ENCODE data around the gene AMZ1. TPM values are rescaled to one million over a fixed set of nuclear protein-coding genes. Genes with fewer than 3 reads are reported as not detected.

AMZ1 gene
- total RNA-seq, 1 donor from 2014 or later: 9.1 TPM

- Mint-ChIP-seq H3K9me3 (ENCODE audit: low read depth) (peaks cover 6% of the 10 kb centered on the region), H3K4me1 (ENCODE audit: low read depth) (peaks cover 91% of the 10 kb centered on the region), H3K27me3 (ENCODE audit: low read depth) (no peaks in the 10 kb centered on the region), H3K36me3 (ENCODE audit: low read depth) (peaks cover 12% of the 10 kb centered on the region), H3K27ac (ENCODE audit: unreplicated experiment) (peak overlapping the region; percentile 97), H3K4me3 (ENCODE audit: unreplicated experiment) (peak overlapping the region; percentile 33)
- TF ChIP-seq CTCF (IDR thresholded peaks at IDR 0.05): no peak
- no peak for DNase-seq (ENCODE audit: low spot score)
Observed at GRCh38 chr7:2758673-2759616, 70.9 kb downstream of the AMZ1 start.

- TF ChIP-seq CTCF (IDR thresholded peaks at IDR 0.05): no peak
- peak overlapping the region; percentile 93 for H3K27ac Mint-ChIP-seq (ENCODE audit: unreplicated experiment)
- DNase-seq (ENCODE audit: low spot score): no peak
- H3K4me3 Mint-ChIP-seq (ENCODE audit: unreplicated experiment): no peak overlapping the region
- no peaks in the 10 kb centered on the region for H3K27me3 Mint-ChIP-seq (ENCODE audit: low read depth)
- H3K4me1 Mint-ChIP-seq (ENCODE audit: low read depth): peaks cover 91% of the 10 kb centered on the region
- H3K36me3 Mint-ChIP-seq (ENCODE audit: low read depth): peaks cover 12% of the 10 kb centered on the region
- H3K9me3 Mint-ChIP-seq (ENCODE audit: low read depth): peaks cover 6% of the 10 kb centered on the region
Observed at GRCh38 chr7:2759736-2760097, 71.7 kb downstream of the AMZ1 start.

GRCh38 chr7:2760098-2760889 lies 72.3 kb downstream of the AMZ1 start:
- Mint-ChIP-seq H3K4me1 (ENCODE audit: low read depth) (peaks cover 86% of the 10 kb centered on the region), H3K9me3 (ENCODE audit: low read depth) (peaks cover under 1% of the 10 kb centered on the region), H3K27me3 (ENCODE audit: low read depth) (no peaks in the 10 kb centered on the region), H3K36me3 (ENCODE audit: low read depth) (peaks cover 7% of the 10 kb centered on the region), H3K27ac (ENCODE audit: unreplicated experiment) (peak overlapping the region; percentile 93), H3K4me3 (ENCODE audit: unreplicated experiment) (no peak overlapping the region)
- DNase-seq (ENCODE audit: low spot score): no peak
- TF ChIP-seq CTCF (IDR thresholded peaks at IDR 0.05): peak; percentile 75

GRCh38 chr7:2761131-2761624 lies 73.2 kb downstream of the AMZ1 start:
- DNase-seq (ENCODE audit: low spot score): no peak
- peak overlapping the region; percentile 93 for H3K27ac Mint-ChIP-seq (ENCODE audit: unreplicated experiment)
- H3K27me3 Mint-ChIP-seq (ENCODE audit: low read depth): no peaks in the 10 kb centered on the region
- TF ChIP-seq CTCF (IDR thresholded peaks at IDR 0.05): no peak
- peaks cover 78% of the 10 kb centered on the region for H3K4me1 Mint-ChIP-seq (ENCODE audit: low read depth)
- H3K36me3 Mint-ChIP-seq (ENCODE audit: low read depth): peaks cover 9% of the 10 kb centered on the region
- peak overlapping the region; percentile 22 for H3K4me3 Mint-ChIP-seq (ENCODE audit: unreplicated experiment)
- no peaks in the 10 kb centered on the region for H3K9me3 Mint-ChIP-seq (ENCODE audit: low read depth)
